LNCAP (cell line): ENCODE measurements around the gene CACNA1A.

Experiments used
- TF ChIP-seq, protein P1 (sequence below): fragments of 450-650 bp; IDR thresholded peaks from 2 replicates; pipeline ENCODE4 v1.5.1; 2017; ENCODE audit warnings: mild to moderate bottlenecking

The CACNA1A gene

DNA sequence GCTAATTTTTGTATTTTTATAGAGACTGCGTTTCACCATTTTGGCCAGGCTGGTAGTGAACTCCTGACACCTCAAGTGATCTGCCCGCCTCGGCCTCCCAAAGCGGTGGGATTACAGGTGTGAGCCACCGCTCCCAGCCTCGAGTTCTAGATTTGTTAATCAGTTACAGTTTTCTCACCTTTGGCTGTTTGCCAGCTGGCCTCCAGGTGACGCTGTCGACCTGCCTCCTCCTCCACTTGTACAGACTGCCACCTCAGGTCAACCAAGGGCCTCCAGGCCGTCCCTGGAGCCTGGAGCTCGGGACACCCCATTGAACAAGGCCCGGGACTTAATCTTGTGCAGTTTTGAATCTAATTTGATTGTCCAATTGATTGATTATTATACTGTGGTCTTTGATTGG, 310.6 kb downstream of the CACNA1A start:
- TF ChIP-seq, protein P1, sequence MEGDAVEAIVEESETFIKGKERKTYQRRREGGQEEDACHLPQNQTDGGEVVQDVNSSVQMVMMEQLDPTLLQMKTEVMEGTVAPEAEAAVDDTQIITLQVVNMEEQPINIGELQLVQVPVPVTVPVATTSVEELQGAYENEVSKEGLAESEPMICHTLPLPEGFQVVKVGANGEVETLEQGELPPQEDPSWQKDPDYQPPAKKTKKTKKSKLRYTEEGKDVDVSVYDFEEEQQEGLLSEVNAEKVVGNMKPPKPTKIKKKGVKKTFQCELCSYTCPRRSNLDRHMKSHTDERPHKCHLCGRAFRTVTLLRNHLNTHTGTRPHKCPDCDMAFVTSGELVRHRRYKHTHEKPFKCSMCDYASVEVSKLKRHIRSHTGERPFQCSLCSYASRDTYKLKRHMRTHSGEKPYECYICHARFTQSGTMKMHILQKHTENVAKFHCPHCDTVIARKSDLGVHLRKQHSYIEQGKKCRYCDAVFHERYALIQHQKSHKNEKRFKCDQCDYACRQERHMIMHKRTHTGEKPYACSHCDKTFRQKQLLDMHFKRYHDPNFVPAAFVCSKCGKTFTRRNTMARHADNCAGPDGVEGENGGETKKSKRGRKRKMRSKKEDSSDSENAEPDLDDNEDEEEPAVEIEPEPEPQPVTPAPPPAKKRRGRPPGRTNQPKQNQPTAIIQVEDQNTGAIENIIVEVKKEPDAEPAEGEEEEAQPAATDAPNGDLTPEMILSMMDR = no peak

DNA sequence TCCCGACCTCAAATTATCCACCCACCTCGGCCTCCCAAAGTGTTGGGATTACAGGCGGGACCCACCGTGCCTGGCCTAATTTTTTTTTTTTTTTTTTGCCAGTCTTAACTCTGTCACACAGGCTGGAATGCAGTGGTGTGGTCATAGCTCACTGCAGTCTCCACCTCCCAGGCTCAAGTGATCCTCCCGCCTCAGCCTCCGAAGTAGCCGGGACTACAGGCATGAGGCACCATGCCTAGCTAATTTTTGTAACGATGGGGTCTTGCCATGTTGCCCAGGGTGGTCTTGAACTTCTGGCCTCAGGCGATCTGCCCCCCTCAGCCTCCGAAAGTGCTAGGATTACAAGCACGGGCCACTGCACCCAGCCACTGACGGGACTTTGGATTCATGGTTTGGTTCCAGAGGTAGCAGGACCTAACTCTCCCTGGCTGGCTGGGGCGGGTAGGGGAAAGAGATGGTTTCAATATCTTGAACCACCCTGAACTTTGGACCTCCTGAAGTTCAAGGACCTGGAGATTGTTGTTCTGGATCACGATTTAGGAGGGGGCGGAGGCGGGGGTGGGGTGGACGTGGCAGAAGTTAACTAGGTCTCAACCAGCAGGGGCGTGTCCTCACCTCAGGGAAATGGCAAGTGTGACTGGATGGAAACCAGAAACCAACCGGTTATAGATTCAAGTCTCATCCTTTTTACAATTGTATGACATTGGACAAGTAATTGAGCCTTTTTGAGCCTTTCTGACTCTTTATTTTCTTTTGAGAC, 315.3 kb downstream of the CACNA1A start:
- TF ChIP-seq, protein P1 = no peak

DNA sequence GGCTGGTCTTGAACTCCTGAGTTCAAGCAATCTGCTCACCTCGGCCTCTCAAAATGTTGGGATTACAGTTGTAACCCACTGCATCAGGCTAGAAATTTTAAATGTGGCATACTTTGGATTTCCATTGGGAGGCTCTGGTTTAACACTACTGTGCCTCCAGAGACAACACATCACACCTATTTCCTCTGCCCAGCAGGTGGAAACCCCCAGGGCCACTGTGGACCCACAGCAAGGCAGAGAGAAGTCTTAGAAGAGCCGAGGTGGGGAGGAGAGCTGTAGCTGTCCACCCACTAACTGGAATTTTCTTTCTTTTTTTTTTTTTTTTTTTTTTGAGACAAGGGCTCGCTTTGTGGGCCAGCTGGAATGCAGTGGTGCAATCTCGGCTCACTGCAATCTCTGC, 316.7 kb downstream of the CACNA1A start:
- TF ChIP-seq, protein P1 = no peak

DNA sequence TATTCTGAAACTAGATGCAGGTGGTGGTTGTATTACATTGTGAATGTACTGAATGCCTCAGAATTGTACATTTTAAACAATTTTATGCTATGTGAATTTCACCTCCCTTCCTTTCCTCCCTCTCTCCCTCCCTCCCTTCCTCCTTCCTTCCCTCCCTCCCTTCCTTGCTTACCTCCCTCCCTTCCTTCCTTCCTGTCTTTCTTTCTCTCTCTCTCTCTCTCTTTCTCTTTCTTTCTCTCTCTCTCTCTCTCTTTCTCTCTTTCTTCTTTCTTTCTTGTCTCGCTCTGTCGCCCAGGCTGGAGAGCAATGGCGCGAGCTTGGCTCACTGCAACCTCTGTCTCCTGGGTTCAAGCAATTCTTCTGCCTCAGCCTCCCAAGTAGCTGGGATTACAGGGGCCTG, 318.9 kb downstream of the CACNA1A start:
- TF ChIP-seq, protein P1 = no peak

DNA sequence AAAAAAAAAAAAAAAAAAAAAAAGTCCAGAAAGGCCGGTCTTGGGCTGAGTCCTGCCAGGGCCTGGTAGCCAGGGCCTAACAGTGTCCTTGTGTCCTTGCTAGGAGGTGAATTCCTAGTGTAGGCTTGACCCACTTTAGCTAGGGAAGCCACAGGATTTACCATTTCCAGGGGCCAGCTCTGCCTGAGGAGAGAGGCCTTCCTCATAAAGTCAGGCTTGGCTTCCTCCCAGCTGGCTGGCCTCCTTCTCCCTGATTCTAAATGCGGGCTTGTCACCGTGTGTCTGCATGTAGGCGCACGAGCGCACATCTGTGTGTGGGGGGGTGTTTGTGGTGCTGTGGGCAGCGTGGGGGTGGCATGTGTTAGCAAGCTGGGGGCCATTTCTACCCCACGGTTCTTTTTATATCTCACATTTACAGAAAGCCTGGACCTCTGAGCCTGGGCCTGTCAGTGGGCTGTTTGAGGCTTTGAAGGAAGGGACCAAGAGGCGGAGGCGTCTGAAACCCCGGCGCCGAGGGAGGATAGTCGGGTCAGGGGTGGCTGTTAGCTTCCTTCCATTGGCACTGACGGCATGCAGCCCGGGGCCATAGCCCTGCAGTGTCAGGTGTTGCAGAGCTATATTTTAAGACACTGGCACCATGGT, 324.4 kb downstream of the CACNA1A start:
- TF ChIP-seq, protein P1 = no peak

DNA sequence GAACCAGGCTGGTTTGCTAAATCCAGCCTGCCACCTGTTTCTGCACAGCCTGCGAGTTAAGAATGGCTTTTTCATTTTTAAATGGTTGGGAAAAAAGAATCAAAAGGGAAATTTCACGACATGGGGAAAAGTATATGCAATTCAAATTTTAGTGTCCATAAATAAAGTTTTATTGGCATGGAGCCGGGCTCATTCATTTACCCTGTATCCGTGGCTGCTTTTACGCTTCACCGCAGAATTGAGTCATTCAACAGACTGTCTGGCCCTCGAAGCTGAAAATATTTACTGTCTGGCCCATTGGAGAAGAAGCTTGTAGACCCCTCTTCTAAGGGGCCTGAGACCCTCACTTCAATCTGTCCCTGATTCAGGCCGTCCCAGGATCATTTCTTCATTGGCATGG, 329.9 kb downstream of the CACNA1A start:
- TF ChIP-seq, protein P1 = no peak

DNA sequence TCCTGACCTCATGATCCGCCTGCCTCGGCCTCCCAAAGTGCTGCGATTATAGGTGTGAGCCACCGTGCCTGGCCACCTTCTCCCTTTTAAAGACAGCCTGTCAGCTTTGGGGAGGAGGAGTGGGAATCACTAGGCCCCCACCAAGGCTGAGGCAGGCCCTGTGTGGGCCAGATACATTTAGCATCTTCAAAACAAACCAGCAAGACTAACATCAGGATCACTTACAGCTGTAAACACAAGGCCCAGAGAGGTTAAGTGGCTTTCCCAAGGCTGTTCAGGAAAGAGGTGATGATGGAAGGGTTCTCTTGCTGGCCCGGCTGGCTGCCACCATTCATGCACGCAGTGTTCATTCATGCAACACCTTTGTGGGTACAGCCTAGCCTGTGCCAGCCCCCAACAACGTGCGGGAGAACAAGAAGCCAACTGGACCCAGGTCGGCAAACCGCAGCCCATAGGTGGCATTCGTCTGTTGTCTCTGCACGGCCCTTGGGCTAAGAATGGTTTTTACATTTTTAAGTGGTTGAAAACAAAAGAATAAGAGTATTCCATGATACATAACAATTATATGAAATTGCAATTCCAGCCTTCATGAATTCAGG, 333.0 kb downstream of the CACNA1A start:
- TF ChIP-seq, protein P1 = no peak
